ENCODE measurements around the gene G6PD. TPM values are rescaled to one million over a fixed set of nuclear protein-coding genes. Genes with fewer than 3 reads are reported as not detected.
"Not testable (repeated sequence)": the region's sequence is repeated elsewhere in the genome, so short reads cannot be mapped to it uniquely, and the experiment has no call there.

G6PD gene
- polyA plus RNA-seq, 4 donors: 38.0 to 43.2 (median 41.0) TPM

- no peak for DNase-seq (ENCODE audit: low read depth in 4 of 4, low spot score in 3 of 4)
Measured at GRCh38 chrX:154545673-154546274, 872 bp downstream of the G6PD start.

GRCh38 chrX:154542723-154543424 is 3.8 kb downstream of the G6PD start:
- DNase-seq (ENCODE audit: low read depth in 4 of 4, low spot score in 3 of 4): no peak

GRCh38 chrX:154541896-154542722 is 4.5 kb downstream of the G6PD start:
- no peak for DNase-seq (ENCODE audit: low read depth in 4 of 4, low spot score in 3 of 4)

GRCh38 chrX:154541589-154541895 is 5.1 kb downstream of the G6PD start:
- no peak for DNase-seq (ENCODE audit: low read depth in 4 of 4, low spot score in 3 of 4)

GRCh38 chrX:154540897-154541535 is 5.6 kb downstream of the G6PD start:
- DNase-seq (ENCODE audit: low read depth in 4 of 4, low spot score in 3 of 4): no peak

GRCh38 chrX:154540365-154540764 is 6.3 kb downstream of the G6PD start:
- not testable (repeated sequence) for DNase-seq (ENCODE audit: low read depth in 4 of 4, low spot score in 3 of 4)

- no peak for DNase-seq (ENCODE audit: low read depth in 4 of 4, low spot score in 3 of 4)
Measured at GRCh38 chrX:154539077-154539476, 7.6 kb downstream of the G6PD start.

- no peak for DNase-seq (ENCODE audit: low read depth in 4 of 4, low spot score in 3 of 4)
Measured at GRCh38 chrX:154535892-154536291, 10.8 kb downstream of the G6PD start.

- DNase-seq (ENCODE audit: low read depth in 4 of 4, low spot score in 3 of 4): peak in 2 of 4 donors; percentile 51 to 68
Measured at GRCh38 chrX:154534526-154535322, 11.9 kb downstream of the G6PD start.

GRCh38 chrX:154532690-154533089 is 14.0 kb downstream of the G6PD start:
- no peak for DNase-seq (ENCODE audit: low read depth in 4 of 4, low spot score in 3 of 4)

GRCh38 chrX:154531626-154532025 is 15.0 kb downstream of the G6PD start:
- no peak for DNase-seq (ENCODE audit: low read depth in 4 of 4, low spot score in 3 of 4)

GRCh38 chrX:154530286-154530685 is 16.4 kb downstream of the G6PD start:
- no peak for DNase-seq (ENCODE audit: low read depth in 4 of 4, low spot score in 3 of 4)

GRCh38 chrX:154529206-154529612 is 17.4 kb downstream of the G6PD start:
- no peak for DNase-seq (ENCODE audit: low read depth in 4 of 4, low spot score in 3 of 4)

GRCh38 chrX:154526901-154527675 is 19.6 kb downstream of the G6PD start:
- peak in 2 of 4 donors; percentile 59 to 63 for DNase-seq (ENCODE audit: low read depth in 4 of 4, low spot score in 3 of 4)

- no peak for DNase-seq (ENCODE audit: low read depth in 4 of 4, low spot score in 3 of 4)
Measured at GRCh38 chrX:154525606-154526490, 20.8 kb downstream of the G6PD start.

- no peak for DNase-seq (ENCODE audit: low read depth in 4 of 4, low spot score in 3 of 4)
Measured at GRCh38 chrX:154519389-154519788, 27.3 kb downstream of the G6PD start.

- no peak for DNase-seq (ENCODE audit: low read depth in 4 of 4, low spot score in 3 of 4)
Measured at GRCh38 chrX:154517101-154517781, 29.4 kb downstream of the G6PD start.

- peak in 2 of 4 donors; percentile 47 to 55 for DNase-seq (ENCODE audit: low read depth in 4 of 4, low spot score in 3 of 4)
Measured at GRCh38 chrX:154516656-154517100, 30.0 kb downstream of the G6PD start.

All from right renal pelvis (tissue), 4 donors.